Liver (tissue), 9 donors: ENCODE measurements around the gene NFATC2. TPM values are rescaled to one million over a fixed set of nuclear protein-coding genes. Genes with fewer than 3 reads are reported as not detected.

Experiments used
- DNase-seq: peaks from one replicate; pipeline ENCODE4 v3.0.0-alpha.2; 2017; ENCODE audit warnings: low spot score
- H3K27ac ChIP-seq, 2 donors: one replicate each; pipeline ENCODE4 v1.7.0; 2013; ENCODE audit warnings: inconsistent platforms in 2 of 2, low read length in 2 of 2, control low read depth in 1 of 2, low read depth in 1 of 2, mild to moderate bottlenecking in 1 of 2
- H3K27me3 ChIP-seq, 4 donors: one replicate each; pipeline versions ENCODE4 v1.6.1 to v1.7.0; 2013; ENCODE audit warnings: low read length in 3 of 4, inconsistent platforms in 1 of 4, mild to moderate bottlenecking in 1 of 4, moderate library complexity in 1 of 4; ENCODE audit not compliant: control insufficient read depth in 4 of 4, insufficient read depth in 4 of 4
- H3K36me3 ChIP-seq, 4 donors: one replicate each; pipeline versions ENCODE4 v1.6.1 to v1.7.0; 2013; ENCODE audit warnings: low read length in 3 of 4, mild to moderate bottlenecking in 3 of 4, low read depth in 1 of 4, moderate library complexity in 1 of 4; ENCODE audit not compliant: control insufficient read depth in 4 of 4, insufficient read depth in 3 of 4
- H3K4me1 ChIP-seq, 4 donors: one replicate each; pipeline versions ENCODE4 v1.6.1 to v1.7.0; 2013; ENCODE audit warnings: low read length in 3 of 4, mild to moderate bottlenecking in 3 of 4, moderate library complexity in 1 of 4; ENCODE audit not compliant: control insufficient read depth in 4 of 4, insufficient read depth in 4 of 4
- H3K4me3 ChIP-seq, 3 donors: one replicate each; pipeline versions ENCODE4 v1.6.1 to v1.7.0; 2013; ENCODE audit warnings: low read length in 3 of 3, control low read depth in 1 of 3, low read depth in 1 of 3, mild to moderate bottlenecking in 1 of 3
- H3K9ac ChIP-seq, 2 donors: one replicate each; pipeline ENCODE4 v1.7.0; 2013; ENCODE audit warnings: low read length in 2 of 2, mild to moderate bottlenecking in 2 of 2, moderate library complexity in 2 of 2, control low read depth in 1 of 2, low read depth in 1 of 2
- H3K9me3 ChIP-seq, 4 donors: one replicate each; pipeline versions ENCODE4 v1.6.1 to v1.7.0; 2013; ENCODE audit warnings: low read length in 3 of 4; ENCODE audit not compliant: control insufficient read depth in 4 of 4
- ATF3 ChIP-seq: IDR thresholded peaks from 2 replicates; pipeline ENCODE4 v1.6.1; 2016; ENCODE audit warnings: antibody characterized with exemption
- CTCF ChIP-seq: fragments of 150-350 bp; IDR thresholded peaks from 2 replicates; pipeline ENCODE4 v1.5.1; 2017; ENCODE audit warnings: improper control_type of control experiment, low read depth, low read length; ENCODE audit not compliant: missing input control
- EGR1 ChIP-seq, 2 donors: IDR thresholded peaks; 2 replicates each; pipeline ENCODE4 v1.6.1; 2016 to 2018; ENCODE audit warnings: antibody characterized with exemption in 2 of 2, low read depth in 2 of 2
- FOXA1 ChIP-seq: IDR thresholded peaks from 2 replicates; pipeline ENCODE4 v1.6.1; 2016; ENCODE audit warnings: antibody characterized with exemption
- FOXA2 ChIP-seq: IDR thresholded peaks from 2 replicates; pipeline ENCODE4 v1.6.1; 2016; ENCODE audit warnings: antibody characterized with exemption
- GABPA ChIP-seq, 2 donors: IDR thresholded peaks in 1 of 2; conservative IDR thresholded peaks in 1 of 2; 2 replicates each; pipeline ENCODE4 v1.6.1; 2016; ENCODE audit warnings: antibody characterized with exemption in 2 of 2, mild to moderate bottlenecking in 1 of 2, moderate library complexity in 1 of 2
- HNF4A ChIP-seq, 2 donors: conservative IDR thresholded peaks; 2 replicates each; pipeline ENCODE4 v1.6.1; 2016; ENCODE audit warnings: antibody characterized with exemption in 2 of 2, mild to moderate bottlenecking in 2 of 2
- HNF4G ChIP-seq: IDR thresholded peaks from 2 replicates; pipeline ENCODE4 v1.6.1; 2016; ENCODE audit warnings: antibody characterized with exemption
- JUND ChIP-seq, 2 donors: IDR thresholded peaks; 2 replicates each; pipeline ENCODE4 v1.6.1; 2016; ENCODE audit warnings: antibody characterized with exemption in 2 of 2
- MAX ChIP-seq: IDR thresholded peaks from 2 replicates; pipeline ENCODE4 v1.6.1; 2016; ENCODE audit warnings: antibody characterized with exemption
- NR2F2 ChIP-seq: IDR thresholded peaks from 2 replicates; pipeline ENCODE4 v1.6.1; 2016; ENCODE audit warnings: antibody characterized with exemption
- RAD21 ChIP-seq, 2 donors: IDR thresholded peaks; 2 replicates each; pipeline ENCODE4 v1.6.1; 2016; ENCODE audit warnings: antibody characterized with exemption in 2 of 2, mild to moderate bottlenecking in 2 of 2
- REST ChIP-seq: IDR thresholded peaks from 2 replicates; pipeline ENCODE4 v1.6.1; 2016; ENCODE audit warnings: antibody characterized with exemption, mild to moderate bottlenecking
- RXRA ChIP-seq, 2 donors: IDR thresholded peaks; 2 replicates each; pipeline ENCODE4 v1.6.1; 2017 to 2018; ENCODE audit warnings: antibody characterized with exemption in 2 of 2, mild to moderate bottlenecking in 1 of 2
- TAF1 ChIP-seq: conservative IDR thresholded peaks from 2 replicates; pipeline ENCODE4 v1.6.1; 2016; ENCODE audit warnings: antibody characterized with exemption, mild to moderate bottlenecking
- YY1 ChIP-seq: IDR thresholded peaks from 2 replicates; pipeline ENCODE4 v1.6.1; 2016; ENCODE audit warnings: antibody characterized with exemption, mild to moderate bottlenecking
- ZBTB33 ChIP-seq: IDR thresholded peaks from 2 replicates; pipeline ENCODE4 v1.6.1; 2016; ENCODE audit warnings: antibody characterized with exemption
- WGBS: extraction: QIAGEN DNeasy Blood & Tissue Kit; methylation state at CpG from one replicate; pipeline ENCODE4 v1.1.7; 2013; 5-methylcytosine and 5-hydroxymethylcytosine counted together
- polyA plus RNA-seq, 2 donors: library from polyadenylated mRNA; stranded (reverse) in 1 of 2; unstranded in 1 of 2; fragments of 200-250 nt in 1 of 2; fragments of >200 nt in 1 of 2; fragmentation: Nextera tagmentation in 1 of 2; extraction: Ambion mirVana in 1 of 2; gene quantifications; one replicate each; pipeline versions ENCODE4 v1.2.1 to v1.2.3, GENCODE V29; 2013 to 2015
- total RNA-seq, 2 donors: library from RNA; depleted of rRNA; stranded (reverse); fragments of >200 nt; gene quantifications; one replicate each; pipeline ENCODE4 v1.2.3, GENCODE V29; 2014
- donor health status: healthy.
- donor health status: healthy.
- donor health status: healthy.
- donor health status: healthy.
- donor health status: healthy.

NFATC2 gene
- total and polyA plus RNA-seq, 4 donors, result 1.2 to 6.7 (median 2.6) TPM

GRCh38 chr20:51423810-51424209 lies 118.7 kb downstream of the NFATC2 start (continued):
- TF ChIP-seq RXRA (IDR thresholded peaks at IDR 0.05) (no peak), YY1 (no peak), HNF4G (no peak), FOXA2 (no peak), TAF1 (no peak), GABPA (IDR thresholded peaks at IDR 0.05 in 1 of 2, conservative IDR thresholded peaks at IDR 0.05 in 1 of 2) (no peak)

GRCh38 chr20:51423290-51423667 lies 119.2 kb downstream of the NFATC2 start:
- Histone ChIP-seq H3K36me3 (peaks cover 0 to 11% (median 7%) of the 10 kb centered on the region in 4 donors), H3K27me3 (no peaks in the 10 kb centered on the region), H3K9me3 (no peaks in the 10 kb centered on the region), H3K9ac (no peak overlapping the region), H3K4me1 (peaks cover 0 to 14% (median 9%) of the 10 kb centered on the region in 4 donors), H3K27ac (no peak overlapping the region), H3K4me3 (no peak overlapping the region)
- 94% methylated on average over 1 of the region's 1 CpG for WGBS
- no peak for DNase-seq
- no peak for TF ChIP-seq GABPA (IDR thresholded peaks at IDR 0.05 in 1 of 2, conservative IDR thresholded peaks at IDR 0.05 in 1 of 2)
- no peak for TF ChIP-seq REST
- no peak for TF ChIP-seq HNF4A (conservative IDR thresholded peaks at IDR 0.05)
- TF ChIP-seq TAF1, result no peak
- TF ChIP-seq EGR1 (IDR thresholded peaks at IDR 0.05; ENCODE audit: low read depth in 2 of 2), result no peak
- no peak for TF ChIP-seq YY1

GRCh38 chr20:51422514-51423289 lies 119.8 kb downstream of the NFATC2 start:
- Histone ChIP-seq H3K27ac (no peak overlapping the region), H3K9ac (no peak overlapping the region), H3K36me3 (peaks cover 0 to 11% (median 7%) of the 10 kb centered on the region in 4 donors), H3K4me1 (peaks cover 0 to 8% (median 6%) of the 10 kb centered on the region in 4 donors), H3K27me3 (no peaks in the 10 kb centered on the region), H3K9me3 (no peaks in the 10 kb centered on the region), H3K4me3 (no peak overlapping the region)
- DNase-seq, result no peak
- 97% methylated on average over 4 of the region's 4 CpGs for WGBS
- TF ChIP-seq ZBTB33 (no peak), YY1 (no peak), GABPA (IDR thresholded peaks at IDR 0.05 in 1 of 2, conservative IDR thresholded peaks at IDR 0.05 in 1 of 2) (no peak), FOXA1 (no peak), RXRA (IDR thresholded peaks at IDR 0.05) (no peak), FOXA2 (no peak), NR2F2 (no peak), MAX (no peak), CTCF (no peak), EGR1 (IDR thresholded peaks at IDR 0.05; ENCODE audit: low read depth in 2 of 2) (no peak), REST (no peak), RAD21 (IDR thresholded peaks at IDR 0.05) (no peak), HNF4G (no peak), TAF1 (no peak), ATF3 (no peak), HNF4A (conservative IDR thresholded peaks at IDR 0.05) (no peak), JUND (IDR thresholded peaks at IDR 0.05) (no peak)
